ENCODE results near the gene EBF3.
A peak's percentile ranks its signal among the peaks of the same experiment; 100 is the strongest.

Gene EBF3

GRCh38 chr10:129971381-129972144, 7.5 kb upstream of the EBF3 start:
- H3K27ac ChIP-seq (replicated peaks; ENCODE audit: low read length), result no peak overlapping the region
- H3K14ac ChIP-seq (ENCODE audit: low read length), result no peak overlapping the region
- H2BK15ac ChIP-seq (ENCODE audit: low read length), result no peak overlapping the region
- WGBS, 2 donors (ENCODE audit: extremely low coverage in 2 of 2, insufficient read length in 2 of 2, insufficient replicate concordance in 1 of 2), result no CpG with 5 or more reads among the region's 84 CpGs
- no peak overlapping the region for H3K23ac ChIP-seq (ENCODE audit: low read depth, low read length, poor library complexity)
- H3K27me3 ChIP-seq (ENCODE audit: control insufficient read depth in 3 of 3, insufficient read depth in 3 of 3, low read depth in 1 of 3, low read length in 3 of 3), result peaks cover 49 to 95% (median 75%) of the 10 kb centered on the region in 3 experiments
- peak overlapping the region; percentile 94 for H3K4me2 ChIP-seq (ENCODE audit: insufficient read depth, low read length, poor library complexity, severe bottlenecking)
- H2BK5ac ChIP-seq (ENCODE audit: low read length), result no peak overlapping the region
- H2AK5ac ChIP-seq (ENCODE audit: low read depth, low read length), result no peak overlapping the region
- DNase-seq (ENCODE audit: low spot score), result peak; percentile 71
- no peaks in the 10 kb centered on the region for H3K36me3 ChIP-seq (replicated peaks in 1 of 2; ENCODE audit: control insufficient read depth in 2 of 2, insufficient read depth in 2 of 2, low read length in 2 of 2)
- H3K18ac ChIP-seq (ENCODE audit: low read length), result peak overlapping the region; percentile 82
- H2BK120ac ChIP-seq (ENCODE audit: low read depth, low read length), result no peak overlapping the region
- H3K9me3 ChIP-seq (replicated peaks in 1 of 2; ENCODE audit: control insufficient read depth in 2 of 2, insufficient read depth in 1 of 2, low read depth in 1 of 2, low read length in 2 of 2), result peaks cover 0 to 2% of the 10 kb centered on the region in 2 donors
- H2BK12ac ChIP-seq (ENCODE audit: low read length), result no peak overlapping the region
- no peak overlapping the region for H3K9ac ChIP-seq (ENCODE audit: low read depth, low read length, poor library complexity)
- H3K4ac ChIP-seq (ENCODE audit: low read length), result no peak overlapping the region
- H4K8ac ChIP-seq (ENCODE audit: low read depth, low read length), result no peak overlapping the region
- H3K4me1 ChIP-seq (ENCODE audit: control insufficient read depth in 2 of 2, insufficient read depth in 1 of 2, low read depth in 1 of 2, low read length in 2 of 2), result peaks cover 6 to 17% of the 10 kb centered on the region in 2 donors
- H3K79me1 ChIP-seq (ENCODE audit: low read depth, low read length), result no peaks in the 10 kb centered on the region
- H4K91ac ChIP-seq (ENCODE audit: low read depth, low read length, poor library complexity), result no peak overlapping the region
- peak overlapping the region; percentile 22 to 64 for H3K4me3 ChIP-seq (ENCODE audit: low read length in 2 of 2)
- peak overlapping the region; percentile 66 for H2AFZ ChIP-seq (ENCODE audit: low read length)

GRCh38 chr10:129970465-129971364, 6.6 kb upstream of the EBF3 start:
- H4K91ac ChIP-seq (ENCODE audit: low read depth, low read length, poor library complexity), result no peak overlapping the region
- no peak overlapping the region for H3K14ac ChIP-seq (ENCODE audit: low read length)
- no peak overlapping the region for H3K27ac ChIP-seq (replicated peaks; ENCODE audit: low read length)
- no CpG with 5 or more reads among the region's 58 CpGs for WGBS, 2 donors (ENCODE audit: extremely low coverage in 2 of 2, insufficient read length in 2 of 2, insufficient replicate concordance in 1 of 2)
- no peak overlapping the region for H4K8ac ChIP-seq (ENCODE audit: low read depth, low read length)
- peak overlapping the region; percentile 82 for H3K18ac ChIP-seq (ENCODE audit: low read length)
- no peak overlapping the region for H2BK5ac ChIP-seq (ENCODE audit: low read length)
- peak overlapping the region; percentile 30 for H2AK5ac ChIP-seq (ENCODE audit: low read depth, low read length)
- no peak overlapping the region for H3K23ac ChIP-seq (ENCODE audit: low read depth, low read length, poor library complexity)
- peak overlapping the region; percentile 18 for H3K9ac ChIP-seq (ENCODE audit: low read depth, low read length, poor library complexity)
- no peaks in the 10 kb centered on the region for H3K36me3 ChIP-seq (replicated peaks in 1 of 2; ENCODE audit: control insufficient read depth in 2 of 2, insufficient read depth in 2 of 2, low read length in 2 of 2)
- no peak overlapping the region for H2BK15ac ChIP-seq (ENCODE audit: low read length)
- no peak overlapping the region for H2BK120ac ChIP-seq (ENCODE audit: low read depth, low read length)
- H3K79me1 ChIP-seq (ENCODE audit: low read depth, low read length), result no peaks in the 10 kb centered on the region
- peaks cover 56 to 95% (median 83%) of the 10 kb centered on the region in 3 experiments for H3K27me3 ChIP-seq (ENCODE audit: control insufficient read depth in 3 of 3, insufficient read depth in 3 of 3, low read depth in 1 of 3, low read length in 3 of 3)
- no peak overlapping the region for H2BK12ac ChIP-seq (ENCODE audit: low read length)
- peak; percentile 32 for DNase-seq (ENCODE audit: low spot score)
- H3K4ac ChIP-seq (ENCODE audit: low read length), result peak overlapping the region; percentile 10
- H3K4me3 ChIP-seq (ENCODE audit: low read length in 2 of 2), result no peak overlapping the region
- H3K4me2 ChIP-seq (ENCODE audit: insufficient read depth, low read length, poor library complexity, severe bottlenecking), result peak overlapping the region; percentile 94
- H3K4me1 ChIP-seq (ENCODE audit: control insufficient read depth in 2 of 2, insufficient read depth in 1 of 2, low read depth in 1 of 2, low read length in 2 of 2), result peaks cover 6 to 17% of the 10 kb centered on the region in 2 donors
- H2AFZ ChIP-seq (ENCODE audit: low read length), result peak overlapping the region; percentile 66
- H3K9me3 ChIP-seq (replicated peaks in 1 of 2; ENCODE audit: control insufficient read depth in 2 of 2, insufficient read depth in 1 of 2, low read depth in 1 of 2, low read length in 2 of 2), result peaks cover 0 to 2% of the 10 kb centered on the region in 2 donors

- no peak overlapping the region for H3K9ac ChIP-seq (ENCODE audit: low read depth, low read length, poor library complexity)
- no peak overlapping the region for H3K23ac ChIP-seq (ENCODE audit: low read depth, low read length, poor library complexity)
- WGBS, 2 donors (ENCODE audit: extremely low coverage in 2 of 2, insufficient read length in 2 of 2, insufficient replicate concordance in 1 of 2), result no CpG with 5 or more reads among the region's 14 CpGs
- H3K27me3 ChIP-seq (ENCODE audit: control insufficient read depth in 3 of 3, insufficient read depth in 3 of 3, low read depth in 1 of 3, low read length in 3 of 3), result peaks cover 63 to 97% (median 89%) of the 10 kb centered on the region in 3 experiments
- H3K27ac ChIP-seq (replicated peaks; ENCODE audit: low read length), result no peak overlapping the region
- no peak overlapping the region for H3K4me3 ChIP-seq (ENCODE audit: low read length in 2 of 2)
- no peak overlapping the region for H4K8ac ChIP-seq (ENCODE audit: low read depth, low read length)
- H2AFZ ChIP-seq (ENCODE audit: low read length), result no peak overlapping the region
- no peak overlapping the region for H3K4ac ChIP-seq (ENCODE audit: low read length)
- peaks cover 6 to 17% of the 10 kb centered on the region in 2 donors for H3K4me1 ChIP-seq (ENCODE audit: control insufficient read depth in 2 of 2, insufficient read depth in 1 of 2, low read depth in 1 of 2, low read length in 2 of 2)
- H4K91ac ChIP-seq (ENCODE audit: low read depth, low read length, poor library complexity), result no peak overlapping the region
- H3K36me3 ChIP-seq (replicated peaks in 1 of 2; ENCODE audit: control insufficient read depth in 2 of 2, insufficient read depth in 2 of 2, low read length in 2 of 2), result no peaks in the 10 kb centered on the region
- DNase-seq (ENCODE audit: low spot score), result peak; percentile 17
- H3K9me3 ChIP-seq (replicated peaks in 1 of 2; ENCODE audit: control insufficient read depth in 2 of 2, insufficient read depth in 1 of 2, low read depth in 1 of 2, low read length in 2 of 2), result peaks cover 0 to under 1% of the 10 kb centered on the region in 2 donors
- no peak overlapping the region for H3K14ac ChIP-seq (ENCODE audit: low read length)
- no peak overlapping the region for H2AK5ac ChIP-seq (ENCODE audit: low read depth, low read length)
- H3K4me2 ChIP-seq (ENCODE audit: insufficient read depth, low read length, poor library complexity, severe bottlenecking), result no peak overlapping the region
- H3K79me1 ChIP-seq (ENCODE audit: low read depth, low read length), result no peaks in the 10 kb centered on the region
- H2BK5ac ChIP-seq (ENCODE audit: low read length), result no peak overlapping the region
- no peak overlapping the region for H2BK120ac ChIP-seq (ENCODE audit: low read depth, low read length)
- no peak overlapping the region for H2BK12ac ChIP-seq (ENCODE audit: low read length)
- H3K18ac ChIP-seq (ENCODE audit: low read length), result no peak overlapping the region
- no peak overlapping the region for H2BK15ac ChIP-seq (ENCODE audit: low read length)
Observed at GRCh38 chr10:129969911-129970464, 5.9 kb upstream of the EBF3 start.

Data from neuronal stem cell (in vitro differentiated cells).